GM19193 (cell line): ENCODE results near the gene PTPRM.

Source experiments
- POLR2A ChIP-seq: IDR thresholded peaks from 4 replicates; pipeline ENCODE4 v1.6.1; 2011; ENCODE audit not compliant: insufficient read depth, insufficient read length; ENCODE audit errors: extremely low read depth

Gene PTPRM

DNA sequence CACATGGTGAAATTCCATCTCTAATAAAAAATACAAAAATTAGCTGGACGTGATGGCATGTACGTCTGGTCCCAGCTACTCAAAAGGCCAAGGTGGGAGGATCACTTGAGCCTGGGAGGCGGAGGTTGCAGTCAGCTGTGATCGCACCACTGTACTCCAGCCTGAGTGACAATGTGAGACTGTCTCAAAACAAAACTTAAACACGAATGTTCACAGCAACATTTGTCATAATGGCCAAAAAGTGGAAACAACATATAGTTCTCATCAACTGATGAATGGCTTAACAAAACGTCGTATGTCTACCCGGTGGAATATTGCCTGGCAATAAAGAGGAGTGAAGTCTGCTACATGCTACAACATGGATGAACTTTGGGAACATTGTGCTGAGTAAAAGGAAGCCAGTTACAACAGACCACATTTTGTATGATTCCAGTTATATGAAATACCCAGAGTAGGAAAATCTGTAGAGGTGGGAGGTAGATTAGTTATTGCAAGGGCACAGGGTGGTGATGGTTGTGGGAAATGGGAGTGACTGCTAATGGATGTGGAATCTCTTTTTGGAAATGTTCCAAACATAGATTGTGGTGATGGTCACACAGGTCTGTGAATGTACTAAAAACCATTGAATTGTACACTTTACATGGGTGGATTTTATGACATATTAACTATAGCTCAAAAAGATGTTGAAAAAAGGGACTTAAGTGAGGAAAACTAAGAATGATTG lies 478.2 kb downstream of the PTPRM start:
- no peak for TF ChIP-seq POLR2A

DNA sequence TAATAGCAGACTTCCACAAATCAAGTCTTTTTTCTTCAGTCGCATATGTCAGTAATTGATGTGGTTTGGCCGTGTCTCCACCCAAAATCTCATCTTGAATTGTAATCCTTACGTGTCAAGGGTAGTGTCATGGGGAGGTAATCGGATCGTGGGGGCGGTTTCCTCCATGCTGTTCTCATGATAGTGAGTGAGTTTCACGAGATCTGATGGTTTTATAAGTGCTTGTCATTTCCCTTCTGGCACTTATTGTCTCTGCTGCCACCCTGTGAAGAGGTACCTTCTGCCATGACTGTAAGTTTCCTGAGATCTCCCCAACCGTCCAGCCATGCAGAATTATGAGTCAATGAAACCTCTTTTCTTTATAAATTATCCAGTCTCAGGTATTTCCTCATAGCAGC lies 478.8 kb downstream of the PTPRM start:
- TF ChIP-seq POLR2A: no peak

DNA sequence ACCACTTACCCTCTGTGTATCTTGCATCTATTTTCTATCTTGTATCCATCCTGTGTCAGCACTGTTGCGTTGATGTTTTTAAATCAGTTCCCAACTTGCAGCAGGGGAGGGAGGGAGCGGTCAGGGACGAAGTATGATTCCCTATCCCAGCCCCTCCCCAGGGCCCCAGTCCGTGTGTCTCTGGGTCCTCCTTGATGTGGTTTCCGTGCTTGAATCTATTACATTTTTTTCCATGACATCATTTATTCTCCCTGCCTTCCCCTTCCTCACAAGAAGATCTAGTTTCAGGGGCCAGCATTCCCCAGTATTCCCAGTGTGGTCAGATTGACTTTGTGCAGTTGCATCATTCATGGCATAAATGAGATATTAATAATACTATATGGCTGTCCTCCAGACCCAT lies 479.3 kb downstream of the PTPRM start:
- TF ChIP-seq POLR2A: no peak

DNA sequence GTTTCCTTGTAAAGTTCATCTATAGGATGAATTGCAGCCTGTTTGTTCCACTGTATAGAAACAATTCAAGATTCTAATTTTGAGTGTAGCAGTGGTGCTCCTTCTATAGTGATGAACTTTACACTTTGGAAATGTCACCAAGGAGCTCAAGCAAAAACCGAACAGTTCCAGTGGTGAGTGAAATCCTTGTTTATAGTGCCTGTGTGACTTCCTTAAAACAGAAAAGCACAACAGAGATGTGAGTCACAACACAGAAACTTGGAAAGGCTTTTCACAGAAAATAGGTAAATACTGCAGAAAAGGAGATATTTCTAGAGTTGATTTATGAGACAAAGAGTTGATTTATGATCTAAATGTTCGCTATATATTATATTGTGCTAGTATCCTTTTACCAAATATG lies 482.0 kb downstream of the PTPRM start:
- TF ChIP-seq POLR2A: no peak

DNA sequence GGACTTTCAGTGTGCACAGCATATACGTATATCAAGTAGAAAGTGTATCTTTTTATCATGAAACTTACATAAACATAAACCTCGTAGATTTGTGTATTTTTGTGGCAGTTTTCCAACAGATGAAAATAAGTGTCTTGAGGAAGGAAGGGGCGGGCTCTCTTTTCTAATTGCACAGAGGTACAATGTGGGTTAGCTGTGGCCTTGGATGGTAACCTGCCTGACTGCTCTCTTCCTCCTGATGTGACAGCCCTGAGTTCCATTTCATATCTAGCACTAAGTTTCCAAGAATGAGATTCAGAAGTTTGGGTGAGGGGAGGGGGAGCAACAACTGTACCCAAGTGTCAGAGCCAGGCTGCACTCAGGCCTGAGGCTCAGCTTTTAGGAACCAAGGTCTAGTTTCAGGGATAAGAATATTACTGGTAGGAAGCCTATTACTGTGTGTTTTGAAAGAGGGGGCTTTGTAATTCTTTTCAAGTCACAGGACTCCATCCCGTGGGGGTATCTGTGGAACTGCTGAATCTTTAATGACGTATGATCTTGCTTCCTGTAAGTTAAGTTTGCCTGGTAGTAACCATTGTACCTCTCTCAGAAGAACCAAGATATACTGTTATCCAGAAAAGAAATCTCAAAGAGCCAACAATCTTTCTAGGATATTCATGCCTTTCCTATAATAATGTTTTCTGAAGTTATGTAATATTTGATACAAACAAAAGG lies 483.7 kb downstream of the PTPRM start:
- no peak for TF ChIP-seq POLR2A

DNA sequence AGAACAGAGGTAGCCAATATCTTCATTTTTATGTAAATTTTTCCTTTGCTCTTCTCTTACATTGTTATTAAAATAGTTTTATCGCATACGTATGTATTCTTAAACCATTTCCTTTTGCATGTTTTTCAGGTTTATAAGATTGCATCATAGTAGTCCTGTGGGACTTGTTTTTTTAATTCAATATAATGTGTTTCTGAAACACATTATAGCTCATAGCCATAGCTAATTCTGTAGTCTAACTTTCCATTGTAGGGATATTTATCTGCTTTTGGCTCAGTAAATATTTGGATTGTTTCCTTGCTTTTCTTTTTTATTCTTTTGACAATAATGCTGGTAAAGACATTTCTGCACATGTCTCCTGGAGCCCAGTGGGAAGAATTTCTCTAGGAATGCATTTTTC lies 484.3 kb downstream of the PTPRM start:
- no peak for TF ChIP-seq POLR2A

DNA sequence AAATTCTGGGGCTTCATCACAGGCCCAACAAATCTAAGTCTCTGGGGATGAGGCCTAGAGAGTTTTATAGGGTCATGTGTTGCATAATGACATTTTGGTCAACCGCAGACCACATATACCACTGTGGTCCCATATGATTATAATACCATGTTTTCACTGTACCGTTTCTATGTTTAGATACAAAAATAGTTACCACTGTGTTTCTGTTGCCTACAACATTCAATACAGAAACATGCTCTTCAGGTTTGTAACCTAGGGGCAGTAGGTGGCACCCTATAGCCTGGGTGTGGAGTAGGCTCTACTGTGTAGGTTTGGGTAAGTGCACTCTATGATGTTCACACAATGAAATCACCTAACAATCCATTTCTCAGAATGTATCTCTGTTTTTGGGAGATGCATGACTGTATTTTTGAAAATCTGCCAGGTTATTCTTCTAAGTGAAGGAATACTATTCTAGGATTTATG lies 485.2 kb downstream of the PTPRM start:
- no peak for TF ChIP-seq POLR2A

DNA sequence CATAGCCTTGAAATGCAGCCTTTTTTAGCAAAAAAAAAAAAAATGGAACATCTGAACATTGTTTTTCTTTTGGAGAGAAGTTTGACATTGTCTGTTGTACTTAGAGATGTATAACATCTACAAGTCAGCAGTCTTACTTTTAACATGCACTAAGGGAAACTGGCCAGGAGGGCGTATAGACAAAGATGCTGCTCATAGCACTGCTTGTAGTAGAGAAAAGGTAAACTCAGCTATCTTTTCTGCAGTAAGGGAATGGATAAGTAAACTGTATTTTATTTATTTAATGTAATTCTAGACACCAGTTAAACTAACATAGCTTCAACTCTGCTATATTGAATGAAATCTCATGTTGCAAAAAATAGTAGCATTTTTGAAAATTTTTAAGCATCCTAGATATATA lies 489.6 kb downstream of the PTPRM start:
- no peak for TF ChIP-seq POLR2A

DNA sequence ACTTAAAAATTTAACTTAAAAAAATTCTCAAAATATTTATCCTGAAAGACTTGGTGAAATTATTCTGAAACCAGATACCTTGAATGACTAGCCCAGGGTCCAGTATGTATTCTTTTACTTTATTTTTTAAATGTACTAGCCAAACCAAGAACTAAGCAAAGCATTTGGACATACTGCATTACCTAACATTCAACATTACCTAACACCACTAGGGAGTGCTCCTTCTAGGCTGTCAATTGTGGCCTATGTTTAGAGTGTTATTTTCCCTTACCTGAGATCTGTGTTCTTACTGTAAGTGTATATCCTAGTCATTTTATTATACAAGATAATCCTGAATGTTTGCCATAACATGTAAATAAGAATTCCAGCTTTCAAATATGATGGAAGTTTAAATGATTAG lies 496.6 kb downstream of the PTPRM start:
- no peak for TF ChIP-seq POLR2A

DNA sequence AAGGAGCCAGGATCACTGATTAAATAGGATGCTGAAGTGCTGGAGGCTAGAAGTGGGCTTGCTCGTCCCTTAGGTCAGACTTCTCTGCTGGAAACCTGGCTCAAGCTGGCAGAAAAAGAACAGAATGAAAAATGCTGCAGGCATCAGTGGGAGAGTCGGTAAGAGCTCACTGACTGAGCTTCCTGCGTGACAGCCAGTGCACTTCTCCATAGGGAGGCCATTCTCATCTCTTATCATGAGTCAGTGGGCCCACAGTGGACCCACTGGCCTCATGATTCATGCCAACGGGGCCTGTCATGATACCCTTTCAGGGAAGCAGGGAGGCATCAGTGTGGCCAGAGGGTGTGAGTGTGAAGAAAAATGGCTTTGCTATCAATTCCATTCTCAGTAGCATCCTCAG lies 498.2 kb downstream of the PTPRM start:
- TF ChIP-seq POLR2A: no peak

DNA sequence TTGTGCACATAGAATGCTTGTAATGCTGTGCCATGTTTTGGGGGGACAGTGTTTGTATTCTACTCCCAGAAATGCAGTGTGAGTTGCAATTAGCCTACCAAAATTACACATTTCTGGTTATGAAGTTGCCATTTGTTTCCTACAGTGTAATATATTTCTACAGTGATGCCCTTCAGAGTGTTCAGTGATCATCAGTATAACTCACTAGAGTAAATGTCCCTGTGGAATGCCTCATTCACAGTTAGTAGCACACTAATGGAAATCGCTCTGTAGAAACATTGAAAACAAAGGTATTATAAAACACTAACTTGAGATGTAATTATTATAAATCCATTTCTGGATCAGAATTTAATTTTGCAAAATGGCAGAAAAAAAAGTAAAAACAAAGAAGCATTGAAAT lies 498.7 kb downstream of the PTPRM start:
- no peak for TF ChIP-seq POLR2A

DNA sequence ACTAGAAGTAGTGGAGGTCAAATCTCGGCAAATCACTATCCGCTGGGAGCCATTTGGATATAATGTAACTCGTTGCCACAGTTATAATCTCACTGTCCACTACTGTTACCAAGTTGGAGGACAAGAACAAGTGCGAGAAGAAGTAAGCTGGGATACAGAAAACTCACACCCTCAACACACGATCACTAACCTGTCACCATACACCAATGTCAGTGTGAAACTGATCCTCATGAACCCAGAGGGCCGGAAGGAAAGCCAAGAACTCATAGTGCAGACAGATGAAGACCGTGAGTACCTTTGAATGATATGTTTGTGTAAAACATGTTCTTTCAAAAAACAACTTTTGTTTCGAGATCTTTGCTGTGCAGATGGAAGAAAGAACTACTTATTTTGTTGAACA lies 502.6 kb downstream of the PTPRM start:
- TF ChIP-seq POLR2A: no peak

DNA sequence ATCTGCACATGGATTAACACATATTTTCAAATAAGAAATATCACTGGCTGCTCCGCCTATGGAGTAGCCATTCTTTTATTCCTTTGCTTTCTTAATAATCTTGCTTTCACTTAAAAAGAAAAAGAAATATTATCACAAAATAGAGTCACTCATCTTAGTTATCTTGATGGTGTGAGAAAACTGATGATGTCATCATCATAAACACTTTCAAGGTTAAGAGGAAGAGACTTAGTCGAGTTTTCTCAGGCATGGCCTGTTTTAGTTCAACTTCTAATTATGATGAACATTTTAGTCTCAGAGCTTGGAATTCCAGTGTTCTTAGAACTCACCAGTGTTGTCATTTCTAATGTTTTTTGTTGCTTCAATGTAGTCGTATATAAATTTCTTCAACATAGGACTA lies 506.1 kb downstream of the PTPRM start:
- no peak for TF ChIP-seq POLR2A

DNA sequence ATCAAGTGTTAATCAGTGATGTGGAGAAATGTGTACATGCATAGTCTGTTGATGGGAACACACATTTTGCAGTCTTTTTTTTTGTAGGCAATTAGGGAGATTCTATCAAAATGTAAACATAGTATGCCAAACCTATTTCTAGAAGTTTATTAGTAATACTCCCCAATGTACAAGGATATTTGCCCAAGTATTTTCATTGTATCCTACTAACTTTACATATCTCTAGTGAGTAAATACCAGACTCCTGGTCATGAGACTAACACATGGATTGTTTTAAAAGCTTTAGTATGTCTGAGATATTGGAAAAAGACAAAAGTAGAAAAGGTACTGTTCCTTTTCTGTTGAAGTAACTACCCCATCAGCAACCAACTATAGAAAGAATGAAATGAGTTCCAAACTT lies 513.0 kb downstream of the PTPRM start:
- no peak for TF ChIP-seq POLR2A

DNA sequence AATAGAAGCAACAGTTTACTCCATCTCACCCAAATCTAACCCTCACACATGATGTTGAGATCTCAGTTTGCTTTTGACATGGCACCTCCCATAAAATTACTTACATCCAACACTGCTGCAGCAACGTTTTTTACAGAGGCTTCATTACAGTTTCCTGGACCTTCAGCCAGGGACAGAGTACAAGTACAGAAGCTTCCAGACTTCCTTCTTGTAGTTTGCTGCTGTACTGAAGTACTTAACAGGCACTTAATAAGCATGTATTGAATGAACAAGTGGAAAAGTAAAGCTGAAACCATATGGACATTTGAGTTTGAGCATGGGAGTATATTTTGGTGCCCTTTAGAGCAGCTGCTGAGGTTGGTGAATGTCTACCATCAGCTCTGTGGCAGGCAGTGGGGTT lies 514.2 kb downstream of the PTPRM start:
- TF ChIP-seq POLR2A: no peak

DNA sequence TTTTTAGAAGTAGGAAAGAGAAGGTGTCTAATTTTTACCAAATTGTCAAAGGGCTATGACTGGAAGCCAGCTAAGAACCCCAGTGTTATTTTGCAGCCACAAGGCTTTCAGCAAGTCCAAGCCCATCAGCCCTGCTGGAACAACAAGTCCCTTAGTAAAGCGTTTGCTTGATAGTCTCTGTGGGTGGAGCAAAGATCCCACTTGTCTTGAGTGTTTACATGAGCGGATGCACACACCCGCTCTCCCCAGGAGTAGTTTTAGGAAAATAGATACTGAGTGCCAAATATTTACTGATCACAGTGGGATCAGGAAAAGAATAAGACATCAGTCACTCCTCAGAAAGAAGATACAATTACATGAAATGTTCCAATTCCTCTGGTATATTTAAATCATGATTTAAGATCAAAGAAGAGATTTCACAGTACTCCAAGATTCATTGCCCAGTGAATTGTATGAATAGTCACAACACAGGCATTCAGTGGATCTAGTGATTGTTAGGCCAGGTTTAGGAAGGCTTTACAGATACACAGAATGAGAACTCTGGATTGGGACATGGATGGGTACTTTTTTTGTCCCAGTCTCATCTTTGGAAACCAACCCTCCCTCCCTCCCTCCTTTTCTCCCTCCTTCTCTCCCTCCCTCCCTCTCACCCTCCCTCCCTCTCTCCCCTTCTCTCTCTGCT lies 514.9 kb downstream of the PTPRM start:
- no peak for TF ChIP-seq POLR2A
